ENCODE results near the gene LGALS3BP.

DNA sequence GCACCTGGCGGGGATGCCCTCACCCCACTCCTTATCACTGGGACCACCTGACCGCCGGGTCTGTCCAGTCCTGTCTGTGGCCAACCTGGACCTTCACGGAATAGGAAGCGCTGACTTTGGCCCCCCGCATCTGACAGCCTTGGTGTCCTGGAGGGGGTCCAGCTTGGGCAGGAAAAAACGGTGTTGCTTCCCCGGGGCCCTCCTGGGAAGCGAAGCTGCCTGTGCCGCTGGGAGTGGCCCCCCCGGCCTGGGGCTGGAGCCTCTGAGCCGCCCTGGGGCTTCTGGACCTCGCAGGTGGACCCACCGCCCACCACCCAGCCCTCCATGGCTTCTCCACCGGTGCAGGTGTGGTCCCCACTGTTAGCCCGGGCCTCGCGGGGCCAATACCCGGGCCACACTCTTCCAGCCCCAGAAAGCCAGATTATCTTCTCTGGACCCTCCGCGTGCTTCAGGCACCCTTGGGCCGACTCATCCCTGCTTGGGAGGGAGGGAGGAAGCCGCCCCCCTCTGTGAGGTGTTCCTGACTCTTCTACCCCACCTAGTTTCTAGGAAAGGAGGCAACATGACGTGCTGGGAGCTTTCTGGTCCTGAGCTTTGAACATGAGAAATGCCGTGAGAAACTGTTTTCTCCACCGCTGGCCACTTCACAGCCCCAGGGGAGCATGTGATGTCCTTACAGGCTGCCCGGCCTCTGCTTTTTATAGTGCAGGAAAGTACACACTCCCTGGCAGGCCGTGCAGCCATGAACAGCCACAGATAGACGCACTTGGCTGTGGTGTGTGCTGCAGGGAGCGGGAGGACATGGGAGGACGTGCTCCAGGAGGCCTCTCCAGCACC is 45.4 kb upstream of the LGALS3BP start:
- TF ChIP-seq POLR2A (IDR thresholded peaks at IDR 0.05; ENCODE audit: low read length) (no peak), GATA1 (IDR thresholded peaks at IDR 0.05; ENCODE audit: low read depth, low read length) (no peak)

Data from erythroblast (primary cell).